ENCODE measurements around the gene FNBP1L.

GRCh38 chr1:93559695-93560094 is 111.8 kb downstream of the FNBP1L start:
- no peak for TF ChIP-seq CTCF (IDR thresholded peaks at IDR 0.05)
- TF ChIP-seq EZH2 (IDR thresholded peaks at IDR 0.05; ENCODE audit: borderline replicate concordance, insufficient read depth, low read depth, low read length, poor library complexity, severe bottlenecking) = no peak
